DOHH2 (cell line): ENCODE results near the gene CPLX1.

ENCODE experiments used
- EZH2phosphoT487 ChIP-seq: fragments of 200-600 bp; sonication (generic); IDR thresholded peaks from 2 replicates; pipeline ENCODE4 v1.6.1; 2017; ENCODE audit warnings: borderline replicate concordance, mild to moderate bottlenecking, antibody characterized with exemption, low read length, moderate library complexity, mixed read lengths
- TF ChIP-seq, protein P1 (sequence below): fragments of 200-600 bp; sonication (generic); IDR thresholded peaks from one replicate; pipeline ENCODE4 v1.5.1; 2014; ENCODE audit warnings: antibody characterized with exemption, mild to moderate bottlenecking, low read depth, low read length; ENCODE audit not compliant: poor library complexity, severe bottlenecking

DNA sequence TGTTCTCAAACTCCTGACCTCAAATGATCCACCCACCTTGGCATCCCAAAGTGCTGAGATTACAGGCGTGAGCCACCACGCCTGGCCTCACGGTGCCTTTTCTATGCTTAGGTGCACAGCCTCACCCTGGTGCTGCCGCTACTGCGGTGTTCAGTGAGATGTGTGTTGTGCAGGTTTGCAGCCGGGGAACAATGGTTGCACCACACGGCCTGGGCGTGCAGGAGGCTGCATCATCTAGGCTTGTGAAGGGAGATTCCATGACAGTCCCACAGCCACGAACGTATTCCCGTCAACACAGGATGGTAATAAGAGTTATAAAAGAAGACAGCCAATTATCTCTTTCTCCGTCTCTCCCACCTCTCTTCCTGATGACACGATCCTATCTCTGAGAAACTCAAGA, 22.0 kb downstream of the CPLX1 start:
- TF ChIP-seq, protein P1, sequence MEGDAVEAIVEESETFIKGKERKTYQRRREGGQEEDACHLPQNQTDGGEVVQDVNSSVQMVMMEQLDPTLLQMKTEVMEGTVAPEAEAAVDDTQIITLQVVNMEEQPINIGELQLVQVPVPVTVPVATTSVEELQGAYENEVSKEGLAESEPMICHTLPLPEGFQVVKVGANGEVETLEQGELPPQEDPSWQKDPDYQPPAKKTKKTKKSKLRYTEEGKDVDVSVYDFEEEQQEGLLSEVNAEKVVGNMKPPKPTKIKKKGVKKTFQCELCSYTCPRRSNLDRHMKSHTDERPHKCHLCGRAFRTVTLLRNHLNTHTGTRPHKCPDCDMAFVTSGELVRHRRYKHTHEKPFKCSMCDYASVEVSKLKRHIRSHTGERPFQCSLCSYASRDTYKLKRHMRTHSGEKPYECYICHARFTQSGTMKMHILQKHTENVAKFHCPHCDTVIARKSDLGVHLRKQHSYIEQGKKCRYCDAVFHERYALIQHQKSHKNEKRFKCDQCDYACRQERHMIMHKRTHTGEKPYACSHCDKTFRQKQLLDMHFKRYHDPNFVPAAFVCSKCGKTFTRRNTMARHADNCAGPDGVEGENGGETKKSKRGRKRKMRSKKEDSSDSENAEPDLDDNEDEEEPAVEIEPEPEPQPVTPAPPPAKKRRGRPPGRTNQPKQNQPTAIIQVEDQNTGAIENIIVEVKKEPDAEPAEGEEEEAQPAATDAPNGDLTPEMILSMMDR, result no peak
- no peak for TF ChIP-seq EZH2phosphoT487
